ENCODE data around the gene SERPINB1.
A peak's percentile ranks its signal among the peaks of the same experiment; 100 is the strongest.
"Not testable (repeated sequence)": the region's sequence is repeated elsewhere in the genome, so short reads cannot be mapped to it uniquely, and the experiment has no call there.

SERPINB1 gene

GRCh38 chr6:2865694-2866151 is 24.1 kb upstream of the SERPINB1 start:
- no peak for DNase-seq

GRCh38 chr6:2865270-2865669 is 23.6 kb upstream of the SERPINB1 start:
- no peak for DNase-seq

- no peak for DNase-seq
Measured at GRCh38 chr6:2863901-2864300, 22.2 kb upstream of the SERPINB1 start.

GRCh38 chr6:2862712-2863181 is 21.1 kb upstream of the SERPINB1 start:
- DNase-seq, result no peak

GRCh38 chr6:2861822-2862164 is 20.1 kb upstream of the SERPINB1 start:
- DNase-seq, result no peak

- DNase-seq, result no peak
Measured at GRCh38 chr6:2861060-2861821, 19.6 kb upstream of the SERPINB1 start.

GRCh38 chr6:2860706-2861059 is 19.0 kb upstream of the SERPINB1 start:
- DNase-seq, result not testable (repeated sequence)

- not testable (repeated sequence) for DNase-seq
Measured at GRCh38 chr6:2859798-2860705, 18.4 kb upstream of the SERPINB1 start.

- DNase-seq, result no peak
Measured at GRCh38 chr6:2859185-2859700, 17.6 kb upstream of the SERPINB1 start.

GRCh38 chr6:2857580-2858337 is 16.1 kb upstream of the SERPINB1 start:
- no peak for DNase-seq

- DNase-seq, result no peak
Measured at GRCh38 chr6:2857185-2857579, 15.5 kb upstream of the SERPINB1 start.

GRCh38 chr6:2855061-2855519 is 13.4 kb upstream of the SERPINB1 start:
- DNase-seq, result peak; percentile 17

- peak; percentile 50 for DNase-seq
Measured at GRCh38 chr6:2854396-2854982, 12.8 kb upstream of the SERPINB1 start.

GRCh38 chr6:2853769-2854395 is 12.2 kb upstream of the SERPINB1 start:
- DNase-seq, result peak; percentile 47

- not testable (repeated sequence) for DNase-seq
Measured at GRCh38 chr6:2853378-2853768, 11.7 kb upstream of the SERPINB1 start.

- DNase-seq, result no peak
Measured at GRCh38 chr6:2852921-2853322, 11.3 kb upstream of the SERPINB1 start.

- DNase-seq, result no peak
Measured at GRCh38 chr6:2852514-2852855, 10.8 kb upstream of the SERPINB1 start.

- DNase-seq, result no peak
Measured at GRCh38 chr6:2851727-2852513, 10.3 kb upstream of the SERPINB1 start.

GRCh38 chr6:2850538-2851113 is 9.0 kb upstream of the SERPINB1 start:
- DNase-seq, result no peak

GRCh38 chr6:2848851-2849250 is 7.2 kb upstream of the SERPINB1 start:
- DNase-seq, result no peak

GRCh38 chr6:2845880-2846208 is 4.2 kb upstream of the SERPINB1 start:
- no peak for DNase-seq

All from midbrain (tissue), 1 donor.